Liver (tissue), 9 donors: ENCODE results near the gene BLOC1S1. TPM values are rescaled to one million over a fixed set of nuclear protein-coding genes. Genes with fewer than 3 reads are reported as not detected.
A peak's percentile ranks its signal among the peaks of the same experiment; 100 is the strongest.

Experiments used
- DNase-seq: peaks from one replicate; pipeline ENCODE4 v3.0.0-alpha.2; 2017; ENCODE audit warnings: low spot score
- H3K27ac ChIP-seq, 2 donors: one replicate each; pipeline ENCODE4 v1.7.0; 2013; ENCODE audit warnings: inconsistent platforms in 2 of 2, low read length in 2 of 2, control low read depth in 1 of 2, low read depth in 1 of 2, mild to moderate bottlenecking in 1 of 2
- H3K27me3 ChIP-seq, 4 donors: one replicate each; pipeline versions ENCODE4 v1.6.1 to v1.7.0; 2013; ENCODE audit warnings: low read length in 3 of 4, inconsistent platforms in 1 of 4, mild to moderate bottlenecking in 1 of 4, moderate library complexity in 1 of 4; ENCODE audit not compliant: control insufficient read depth in 4 of 4, insufficient read depth in 4 of 4
- H3K36me3 ChIP-seq, 4 donors: one replicate each; pipeline versions ENCODE4 v1.6.1 to v1.7.0; 2013; ENCODE audit warnings: low read length in 3 of 4, mild to moderate bottlenecking in 3 of 4, low read depth in 1 of 4, moderate library complexity in 1 of 4; ENCODE audit not compliant: control insufficient read depth in 4 of 4, insufficient read depth in 3 of 4
- H3K4me1 ChIP-seq, 4 donors: one replicate each; pipeline versions ENCODE4 v1.6.1 to v1.7.0; 2013; ENCODE audit warnings: low read length in 3 of 4, mild to moderate bottlenecking in 3 of 4, moderate library complexity in 1 of 4; ENCODE audit not compliant: control insufficient read depth in 4 of 4, insufficient read depth in 4 of 4
- H3K4me3 ChIP-seq, 3 donors: one replicate each; pipeline versions ENCODE4 v1.6.1 to v1.7.0; 2013; ENCODE audit warnings: low read length in 3 of 3, control low read depth in 1 of 3, low read depth in 1 of 3, mild to moderate bottlenecking in 1 of 3
- H3K9ac ChIP-seq, 2 donors: one replicate each; pipeline ENCODE4 v1.7.0; 2013; ENCODE audit warnings: low read length in 2 of 2, mild to moderate bottlenecking in 2 of 2, moderate library complexity in 2 of 2, control low read depth in 1 of 2, low read depth in 1 of 2
- H3K9me3 ChIP-seq, 4 donors: one replicate each; pipeline versions ENCODE4 v1.6.1 to v1.7.0; 2013; ENCODE audit warnings: low read length in 3 of 4; ENCODE audit not compliant: control insufficient read depth in 4 of 4
- ATF3 ChIP-seq: IDR thresholded peaks from 2 replicates; pipeline ENCODE4 v1.6.1; 2016; ENCODE audit warnings: antibody characterized with exemption
- CTCF ChIP-seq: fragments of 150-350 bp; IDR thresholded peaks from 2 replicates; pipeline ENCODE4 v1.5.1; 2017; ENCODE audit warnings: improper control_type of control experiment, low read depth, low read length; ENCODE audit not compliant: missing input control
- FOXA2 ChIP-seq: IDR thresholded peaks from 2 replicates; pipeline ENCODE4 v1.6.1; 2016; ENCODE audit warnings: antibody characterized with exemption
- GABPA ChIP-seq, 2 donors: IDR thresholded peaks in 1 of 2; conservative IDR thresholded peaks in 1 of 2; 2 replicates each; pipeline ENCODE4 v1.6.1; 2016; ENCODE audit warnings: antibody characterized with exemption in 2 of 2, mild to moderate bottlenecking in 1 of 2, moderate library complexity in 1 of 2
- HNF4A ChIP-seq, 2 donors: conservative IDR thresholded peaks; 2 replicates each; pipeline ENCODE4 v1.6.1; 2016; ENCODE audit warnings: antibody characterized with exemption in 2 of 2, mild to moderate bottlenecking in 2 of 2
- RAD21 ChIP-seq, 2 donors: IDR thresholded peaks; 2 replicates each; pipeline ENCODE4 v1.6.1; 2016; ENCODE audit warnings: antibody characterized with exemption in 2 of 2, mild to moderate bottlenecking in 2 of 2
- REST ChIP-seq: IDR thresholded peaks from 2 replicates; pipeline ENCODE4 v1.6.1; 2016; ENCODE audit warnings: antibody characterized with exemption, mild to moderate bottlenecking
- RXRA ChIP-seq, 2 donors: IDR thresholded peaks; 2 replicates each; pipeline ENCODE4 v1.6.1; 2017 to 2018; ENCODE audit warnings: antibody characterized with exemption in 2 of 2, mild to moderate bottlenecking in 1 of 2
- YY1 ChIP-seq: IDR thresholded peaks from 2 replicates; pipeline ENCODE4 v1.6.1; 2016; ENCODE audit warnings: antibody characterized with exemption, mild to moderate bottlenecking
- ZBTB33 ChIP-seq: IDR thresholded peaks from 2 replicates; pipeline ENCODE4 v1.6.1; 2016; ENCODE audit warnings: antibody characterized with exemption
- WGBS: extraction: QIAGEN DNeasy Blood & Tissue Kit; methylation state at CpG from one replicate; pipeline ENCODE4 v1.1.7; 2013; 5-methylcytosine and 5-hydroxymethylcytosine counted together
- polyA plus RNA-seq, 2 donors: library from polyadenylated mRNA; stranded (reverse) in 1 of 2; unstranded in 1 of 2; fragments of 200-250 nt in 1 of 2; fragments of >200 nt in 1 of 2; fragmentation: Nextera tagmentation in 1 of 2; extraction: Ambion mirVana in 1 of 2; gene quantifications; one replicate each; pipeline versions ENCODE4 v1.2.1 to v1.2.3, GENCODE V29; 2013 to 2015
- total RNA-seq, 2 donors: library from RNA; depleted of rRNA; stranded (reverse); fragments of >200 nt; gene quantifications; one replicate each; pipeline ENCODE4 v1.2.3, GENCODE V29; 2014
- donor health status: healthy.
- donor health status: healthy.
- donor health status: healthy.
- donor health status: healthy.
- donor health status: healthy.

Gene BLOC1S1
- total and polyA plus RNA-seq, 4 donors = 43.7 to 150 (median 115) TPM

GRCh38 chr12:55718624-55719275 lies 2.9 kb downstream of the BLOC1S1 start:
- Histone ChIP-seq H3K27ac (peak overlapping the region in 1 of 2 donors; percentile 11), H3K9ac (no peak overlapping the region), H3K9me3 (no peaks in the 10 kb centered on the region), H3K27me3 (no peaks in the 10 kb centered on the region), H3K4me1 (peaks cover 19 to 68% (median 56%) of the 10 kb centered on the region in 4 donors), H3K36me3 (no peaks in the 10 kb centered on the region), H3K4me3 (no peak overlapping the region)
- WGBS = 93% methylated on average over 4 of the region's 4 CpGs
- TF ChIP-seq ATF3 = no peak
- TF ChIP-seq CTCF = no peak
- no peak for TF ChIP-seq GABPA (IDR thresholded peaks at IDR 0.05 in 1 of 2, conservative IDR thresholded peaks at IDR 0.05 in 1 of 2)
- TF ChIP-seq REST = no peak
- no peak for DNase-seq

- DNase-seq = no peak
- Histone ChIP-seq H3K4me3 (no peak overlapping the region), H3K36me3 (peaks cover 0 to 5% (median 1%) of the 10 kb centered on the region in 4 donors), H3K27ac (peak overlapping the region; percentile 77 to 85), H3K9ac (no peak overlapping the region), H3K27me3 (no peaks in the 10 kb centered on the region), H3K9me3 (no peaks in the 10 kb centered on the region), H3K4me1 (peaks cover 22 to 74% (median 61%) of the 10 kb centered on the region in 4 donors)
- TF ChIP-seq CTCF (no peak), ATF3 (no peak), HNF4A (conservative IDR thresholded peaks at IDR 0.05) (no peak), RXRA (IDR thresholded peaks at IDR 0.05) (no peak), FOXA2 (no peak), ZBTB33 (no peak), YY1 (no peak), RAD21 (IDR thresholded peaks at IDR 0.05) (no peak)
- whole genome bisulfite sequencing = 77% methylated on average over 7 of the region's 7 CpGs
Measured at GRCh38 chr12:55719371-55719770, 3.5 kb downstream of the BLOC1S1 start.
